GM18505 (cell line): ENCODE data around the gene NXPH2.
"Not testable (repeated sequence)": the region's sequence is repeated elsewhere in the genome, so short reads cannot be mapped to it uniquely, and the experiment has no call there.

Experiments
- ATAC-seq: cut with Tn5 transposase; IDR thresholded peaks from one replicate; pipeline ENCODE4 v1.9.1; 2021; ENCODE audit not compliant: unreplicated experiment
- POLR2A ChIP-seq: IDR thresholded peaks from 4 replicates; pipeline ENCODE4 v1.6.1; 2011; ENCODE audit warnings: borderline replicate concordance; ENCODE audit not compliant: insufficient read depth, insufficient read length; ENCODE audit errors: extremely low read depth

NXPH2 gene

DNA sequence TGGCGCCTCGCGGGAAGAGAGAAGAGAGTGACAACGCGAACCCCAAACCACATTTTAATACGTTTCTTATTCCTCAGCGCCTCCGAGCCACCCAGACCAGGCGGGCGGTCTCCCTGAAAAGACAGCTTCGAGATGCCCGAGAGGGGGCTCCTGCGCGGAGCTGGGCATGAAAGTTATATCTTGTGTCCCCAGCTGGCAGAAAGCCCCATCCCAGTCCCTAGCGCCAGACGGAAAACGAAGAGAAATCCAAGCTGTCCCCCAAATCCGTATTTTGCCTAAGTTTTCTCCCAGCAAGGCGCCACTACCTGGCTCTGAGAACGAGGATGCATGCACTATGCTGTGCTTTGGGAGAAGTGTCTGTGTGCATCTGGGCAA lies 797 bp downstream of the NXPH2 start:
- no peak for ATAC-seq
- TF ChIP-seq POLR2A: no peak

DNA sequence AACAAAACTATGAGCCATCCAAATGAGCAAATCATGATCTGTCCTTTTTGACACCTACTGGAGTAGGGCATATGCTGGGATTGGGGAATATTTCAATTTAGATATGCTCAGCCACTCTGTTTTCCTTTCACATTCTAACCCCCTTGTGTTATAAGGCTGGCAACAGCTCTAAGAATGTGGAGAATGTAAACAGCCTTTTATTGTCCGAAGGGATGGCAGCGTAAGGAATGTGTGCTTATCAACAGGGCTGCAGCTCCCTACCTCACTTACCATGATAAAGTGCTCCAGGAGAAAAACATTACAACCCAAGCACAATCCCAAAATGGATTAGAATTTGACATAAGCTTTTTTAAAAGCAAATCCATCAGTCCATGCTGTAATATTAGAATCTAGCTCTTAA lies 2.2 kb downstream of the NXPH2 start:
- no peak for TF ChIP-seq POLR2A
- no peak for ATAC-seq

DNA sequence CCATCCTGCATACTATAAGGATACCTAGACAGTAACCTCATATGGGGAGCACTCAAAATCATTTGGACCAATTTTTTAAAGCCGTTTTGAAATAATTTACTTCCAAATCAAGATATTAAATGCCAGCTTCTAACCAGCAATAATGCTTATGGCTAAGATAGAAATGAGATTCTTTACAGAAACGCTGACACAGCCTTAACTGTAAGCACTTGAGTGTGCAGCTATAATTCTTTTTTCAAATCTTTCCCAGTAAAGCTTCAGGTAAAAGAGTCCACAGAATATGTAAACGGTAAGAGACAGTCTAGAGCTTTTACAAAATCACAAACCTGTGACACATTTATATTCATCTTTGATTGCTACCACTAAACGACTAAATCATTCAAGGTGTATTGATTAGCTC lies 4.5 kb downstream of the NXPH2 start:
- no peak for ATAC-seq
- TF ChIP-seq POLR2A: no peak

DNA sequence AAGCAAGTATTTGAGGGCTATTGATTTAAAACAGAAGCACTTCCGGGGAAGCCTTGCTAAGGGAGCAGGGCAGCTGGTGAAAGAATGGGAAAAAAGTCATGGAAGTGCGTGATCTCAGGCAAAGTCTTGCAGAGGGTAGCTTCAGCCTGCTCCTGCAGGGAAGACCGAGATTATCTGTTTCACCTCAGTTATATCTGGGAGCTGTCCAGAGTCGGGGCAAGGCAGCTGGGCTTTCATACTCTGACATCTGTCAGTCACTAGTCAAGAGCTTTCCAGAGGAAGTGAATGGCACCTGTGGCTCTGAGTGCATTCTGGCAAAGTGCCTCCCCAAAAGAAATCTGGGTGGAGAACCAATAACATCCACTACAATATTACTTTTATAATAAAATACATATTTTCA lies 8.7 kb downstream of the NXPH2 start:
- TF ChIP-seq POLR2A: no peak
- no peak for ATAC-seq

DNA sequence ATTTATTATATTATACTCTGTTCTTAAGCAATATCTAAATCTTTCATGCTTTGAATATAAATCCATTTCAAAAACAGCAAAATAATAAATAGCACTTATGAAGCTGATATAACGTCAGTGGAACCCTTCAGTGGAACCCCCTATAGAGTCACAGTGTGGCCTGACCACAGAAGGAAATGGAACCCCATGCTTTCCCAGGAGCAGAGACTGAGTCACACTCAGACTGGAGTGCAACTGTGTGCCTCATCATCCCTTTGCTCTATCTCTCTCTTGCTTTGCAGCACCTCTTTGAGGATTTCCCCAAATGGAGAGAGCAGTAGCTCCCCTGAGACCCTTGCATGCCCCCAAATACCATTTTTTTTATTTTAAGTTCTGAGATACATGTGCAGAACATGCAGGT lies 13.1 kb downstream of the NXPH2 start:
- no peak for ATAC-seq
- no peak for TF ChIP-seq POLR2A

DNA sequence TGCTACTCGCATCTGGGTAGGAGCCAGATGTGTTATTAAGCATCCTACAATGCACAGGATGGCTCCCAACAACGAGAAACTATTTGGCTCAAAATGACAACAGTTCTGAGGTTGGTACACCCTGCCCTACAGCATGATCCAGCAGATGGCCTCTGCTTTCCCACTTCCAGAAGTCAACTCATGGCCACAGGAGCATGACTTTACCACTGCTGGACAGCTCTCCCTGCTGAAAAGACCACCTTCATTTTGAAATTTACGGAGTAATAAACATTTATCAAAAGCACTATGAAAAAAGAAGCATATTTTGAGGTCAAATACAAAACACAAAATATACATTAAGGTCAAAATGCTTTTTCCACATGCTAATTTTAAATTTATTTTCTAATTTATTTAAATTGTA lies 13.7 kb downstream of the NXPH2 start:
- ATAC-seq: no peak
- no peak for TF ChIP-seq POLR2A

DNA sequence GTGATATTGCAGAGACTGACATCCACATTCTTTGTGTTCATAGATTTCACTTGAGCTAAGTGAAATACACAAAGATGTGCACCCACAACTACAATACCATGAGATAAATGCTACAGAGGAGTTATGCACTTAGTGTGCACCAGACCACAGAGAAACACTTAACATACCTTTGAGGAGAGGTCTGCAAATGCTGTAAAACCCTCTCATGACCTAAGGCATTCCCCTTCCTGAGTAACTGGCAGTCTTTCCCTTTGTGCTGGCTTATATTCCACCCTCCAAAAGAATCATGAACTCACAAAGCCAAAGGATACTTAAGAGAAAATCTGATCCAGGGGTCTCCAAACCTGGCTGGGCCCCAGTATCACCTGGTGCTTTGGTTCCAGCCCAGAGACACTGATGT lies 16.2 kb downstream of the NXPH2 start:
- no peak for ATAC-seq
- TF ChIP-seq POLR2A: no peak

DNA sequence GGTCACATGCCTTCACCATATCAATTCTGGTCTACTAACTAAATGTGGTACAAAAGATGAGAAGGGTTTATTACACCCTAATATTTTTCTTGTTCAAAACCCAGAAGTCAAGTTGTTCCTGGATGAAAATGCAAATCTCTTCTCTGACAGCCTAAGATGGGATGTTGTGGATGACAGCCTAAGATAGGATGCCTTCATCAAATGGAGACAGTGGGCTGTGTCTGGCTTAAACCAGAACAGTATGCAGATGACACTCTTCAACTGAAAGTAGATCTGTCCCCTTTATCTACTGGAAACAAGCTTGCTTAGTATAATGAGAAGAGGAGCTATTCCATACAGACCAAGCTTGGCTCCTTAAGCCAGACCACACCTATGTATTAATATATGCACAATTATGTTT lies 17.7 kb downstream of the NXPH2 start:
- ATAC-seq: no peak
- TF ChIP-seq POLR2A: no peak

DNA sequence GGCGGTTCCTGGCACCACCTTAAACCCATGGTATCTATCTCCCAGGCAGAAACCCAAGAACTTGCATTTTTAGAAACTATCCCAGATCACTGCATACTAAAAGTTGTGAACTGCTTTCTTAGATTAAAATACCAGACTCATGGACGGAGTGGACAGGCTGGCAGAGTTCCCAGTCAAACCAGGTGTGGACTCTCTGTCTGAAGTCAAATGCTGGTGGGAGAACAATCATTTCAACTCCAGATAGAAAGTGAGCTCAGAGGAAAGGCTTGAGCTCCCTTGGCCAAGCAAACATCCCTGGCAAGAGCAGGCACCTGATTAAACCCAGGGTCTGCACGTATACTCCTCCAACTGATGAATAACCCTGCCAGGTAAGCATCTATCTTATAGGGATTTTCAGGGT lies 19.5 kb downstream of the NXPH2 start:
- no peak for ATAC-seq
- TF ChIP-seq POLR2A: no peak

DNA sequence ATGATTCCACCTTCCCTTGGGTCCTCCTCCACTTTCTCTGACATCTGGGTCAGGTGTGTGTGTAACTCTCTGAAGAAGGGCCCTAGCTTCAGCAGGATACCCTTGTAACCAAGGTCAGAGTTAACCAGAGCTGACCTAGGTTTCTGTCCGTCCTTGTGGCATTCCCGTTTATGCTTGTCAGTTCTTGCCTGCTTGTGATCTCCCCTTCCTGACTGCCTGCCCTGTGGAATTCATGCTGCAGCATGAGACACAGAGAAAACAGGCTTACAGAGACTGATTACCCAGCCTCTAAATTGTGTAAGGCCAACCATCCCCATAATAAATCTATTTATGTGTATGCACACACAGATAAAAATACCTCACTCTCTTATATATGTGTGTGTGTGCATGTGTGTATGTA lies 22.8 kb downstream of the NXPH2 start:
- ATAC-seq: no peak
- no peak for TF ChIP-seq POLR2A

DNA sequence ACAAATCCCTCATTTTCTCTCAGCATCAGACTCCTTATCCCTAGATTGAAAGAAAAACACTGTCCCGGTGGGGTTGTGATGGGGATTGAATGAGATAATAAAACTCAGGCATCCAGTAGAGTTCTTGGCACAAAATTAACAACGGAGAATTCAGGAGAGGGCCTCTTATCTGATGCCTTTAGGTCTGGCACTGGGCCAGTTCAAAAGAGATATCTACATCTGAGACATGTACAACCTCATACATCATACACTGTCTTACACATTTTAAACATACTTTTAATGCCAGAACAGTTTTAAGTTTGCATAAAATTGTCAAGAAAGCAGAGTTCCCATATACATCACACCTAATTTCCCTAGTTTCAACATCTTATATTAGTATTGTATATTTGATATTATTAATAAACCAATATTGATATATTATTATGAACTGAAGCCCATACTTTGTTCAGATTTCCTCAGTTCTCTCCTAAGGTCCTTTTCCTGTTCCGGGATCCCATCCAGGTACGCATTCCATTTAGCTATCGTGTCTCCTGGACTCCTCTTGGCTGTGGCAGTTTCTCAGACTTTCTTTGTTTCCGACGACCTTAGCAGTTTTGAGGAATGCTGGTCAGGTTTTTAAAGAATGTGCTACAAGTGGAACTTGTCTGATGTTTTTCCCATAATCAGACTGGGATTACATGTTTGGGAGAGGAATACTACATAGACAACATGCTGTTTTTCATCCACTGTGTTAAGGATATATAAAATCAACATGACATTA lies 27.8 kb downstream of the NXPH2 start:
- TF ChIP-seq POLR2A: no peak
- ATAC-seq: no peak

DNA sequence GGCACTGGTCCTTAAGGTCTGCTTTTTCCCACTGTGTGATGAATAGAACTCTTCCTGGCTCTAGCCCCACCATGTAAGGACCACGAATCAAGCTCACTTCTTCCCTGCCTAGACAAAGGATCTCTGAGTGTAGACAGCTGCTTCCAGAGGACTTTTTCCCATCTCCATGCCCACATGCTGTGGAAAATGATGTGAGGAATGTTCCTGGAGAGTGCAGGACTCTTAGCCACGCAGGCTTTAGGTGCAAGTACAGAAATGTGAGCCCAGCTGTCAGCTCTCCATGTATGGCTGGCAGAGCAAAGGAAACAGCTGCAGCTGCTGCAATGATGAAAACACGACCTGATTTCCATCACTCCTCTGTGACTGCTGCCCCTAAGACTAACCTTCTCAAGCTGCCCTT lies 35.5 kb downstream of the NXPH2 start:
- no peak for ATAC-seq

DNA sequence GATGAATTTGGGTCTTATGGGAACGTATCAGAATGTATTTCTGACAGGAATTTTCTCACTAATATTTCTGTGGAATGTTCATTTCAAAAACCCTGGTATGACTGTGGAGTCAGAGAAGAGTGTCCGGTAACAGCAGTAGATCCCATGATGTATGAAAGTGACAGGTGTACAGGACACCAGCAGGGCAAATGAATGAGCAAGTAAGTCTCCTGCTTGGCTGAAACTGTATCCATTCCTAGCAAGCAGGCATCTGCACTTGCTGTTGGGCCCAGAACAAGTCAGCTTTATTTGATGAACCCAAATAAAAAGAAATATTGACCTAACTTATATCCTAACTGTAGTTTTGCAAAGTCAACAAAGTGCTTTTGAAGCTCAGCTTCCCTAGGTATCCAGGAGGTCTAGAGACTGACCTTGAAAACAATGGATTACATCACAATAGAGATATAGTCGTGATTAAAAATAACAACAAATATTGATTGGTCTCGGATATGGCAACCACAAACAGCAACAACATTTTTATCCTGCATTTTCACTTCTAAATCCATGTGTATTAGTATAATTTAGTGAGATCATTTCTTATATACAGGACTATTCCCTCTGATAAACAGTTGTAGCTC lies 37.6 kb downstream of the NXPH2 start:
- TF ChIP-seq POLR2A: no peak
- no peak for ATAC-seq

More for the DNA sequence above, 35.5 kb downstream of the NXPH2 start:
- TF ChIP-seq POLR2A: no peak

DNA sequence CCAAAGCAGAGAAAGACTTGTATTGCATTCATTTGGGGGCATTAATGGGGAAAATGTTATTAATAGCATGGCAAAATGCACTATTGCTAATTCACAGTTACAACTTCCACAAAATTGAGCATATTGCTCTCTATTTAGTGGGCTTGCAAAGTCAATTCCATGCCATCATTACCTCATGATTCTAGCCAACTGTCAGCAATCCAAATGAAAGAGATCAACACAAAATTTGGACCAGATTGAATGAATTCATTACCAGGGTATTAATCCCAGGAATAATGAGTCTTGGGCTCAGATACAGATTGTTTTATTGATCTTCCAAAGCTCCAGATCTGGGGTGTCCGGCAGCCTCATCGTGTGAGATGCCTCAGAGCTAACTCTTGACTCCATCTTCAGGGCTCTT lies 38.3 kb downstream of the NXPH2 start:
- no peak for TF ChIP-seq POLR2A
- no peak for ATAC-seq

DNA sequence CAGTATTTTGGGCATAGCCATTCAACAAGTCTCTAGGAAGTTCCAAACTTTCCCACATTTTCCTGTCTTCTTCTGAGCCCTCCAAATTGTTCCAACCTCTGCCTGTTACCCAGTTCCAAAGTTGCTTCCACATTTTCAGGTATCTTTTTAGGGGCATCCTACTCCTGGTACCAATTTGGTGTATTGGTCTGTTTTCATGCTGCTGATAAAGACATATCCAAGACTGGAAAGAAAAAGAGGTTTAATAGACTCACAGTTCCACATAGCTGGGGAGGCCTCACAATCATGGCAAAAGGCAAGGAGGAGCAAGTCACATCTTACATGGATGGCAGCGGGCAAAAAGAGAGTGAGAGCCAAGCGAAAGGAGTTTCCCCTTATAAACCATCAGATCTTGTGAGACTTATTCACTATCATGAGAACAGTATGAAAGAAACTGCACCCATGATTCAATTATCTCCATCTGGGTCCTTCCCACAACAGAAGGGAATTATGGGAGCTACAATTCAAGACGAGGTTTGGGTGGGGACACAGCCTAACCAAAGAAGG lies 43.1 kb downstream of the NXPH2 start:
- not testable (repeated sequence) for ATAC-seq
